ENCODE data around the gene PRICKLE2.

Gene PRICKLE2

GRCh38 chr3:64268926-64269325 is 43.7 kb upstream of the PRICKLE2 start:
- H3K4me3 ChIP-seq = no peak overlapping the region
- no peak overlapping the region for H3K27ac ChIP-seq
- DNase-seq (ENCODE audit: low spot score) = no peak
- no peak for TF ChIP-seq CTCF (IDR thresholded peaks at IDR 0.05)

- no peak for TF ChIP-seq CTCF (IDR thresholded peaks at IDR 0.05)
- peak; percentile 87 for DNase-seq (ENCODE audit: low spot score)
- Histone ChIP-seq H3K27ac (peak overlapping the region; percentile 83 to 95), H3K4me3 (peak overlapping the region; percentile 87)
Measured at GRCh38 chr3:64267721-64268604, 42.7 kb upstream of the PRICKLE2 start.

- Histone ChIP-seq H3K4me3 (peak overlapping the region; percentile 87), H3K27ac (peak overlapping the region; percentile 83 to 95)
- no peak for DNase-seq (ENCODE audit: low spot score)
- TF ChIP-seq CTCF (IDR thresholded peaks at IDR 0.05) = no peak
Measured at GRCh38 chr3:64266983-64267382, 41.7 kb upstream of the PRICKLE2 start.

- no peak for TF ChIP-seq CTCF (IDR thresholded peaks at IDR 0.05)
- Histone ChIP-seq H3K4me3 (peak overlapping the region; percentile 87), H3K27ac (peak overlapping the region; percentile 83 to 95)
- no peak for DNase-seq (ENCODE audit: low spot score)
Measured at GRCh38 chr3:64266065-64266931, 41.0 kb upstream of the PRICKLE2 start.

GRCh38 chr3:64265646-64266045 is 40.4 kb upstream of the PRICKLE2 start:
- TF ChIP-seq CTCF (IDR thresholded peaks at IDR 0.05) = no peak
- no peak for DNase-seq (ENCODE audit: low spot score)
- Histone ChIP-seq H3K4me3 (peak overlapping the region; percentile 87), H3K27ac (peak overlapping the region; percentile 83 to 95)

GRCh38 chr3:64264501-64265109 is 39.3 kb upstream of the PRICKLE2 start:
- H3K4me3 ChIP-seq = peak overlapping the region; percentile 87
- H3K27ac ChIP-seq = peak overlapping the region in 1 of 2 donors; percentile 43
- DNase-seq (ENCODE audit: low spot score) = no peak
- no peak for TF ChIP-seq CTCF (IDR thresholded peaks at IDR 0.05)

All from coronary artery (tissue), 2 donors.